ENCODE results near the gene CLK2.

CLK2 gene

DNA sequence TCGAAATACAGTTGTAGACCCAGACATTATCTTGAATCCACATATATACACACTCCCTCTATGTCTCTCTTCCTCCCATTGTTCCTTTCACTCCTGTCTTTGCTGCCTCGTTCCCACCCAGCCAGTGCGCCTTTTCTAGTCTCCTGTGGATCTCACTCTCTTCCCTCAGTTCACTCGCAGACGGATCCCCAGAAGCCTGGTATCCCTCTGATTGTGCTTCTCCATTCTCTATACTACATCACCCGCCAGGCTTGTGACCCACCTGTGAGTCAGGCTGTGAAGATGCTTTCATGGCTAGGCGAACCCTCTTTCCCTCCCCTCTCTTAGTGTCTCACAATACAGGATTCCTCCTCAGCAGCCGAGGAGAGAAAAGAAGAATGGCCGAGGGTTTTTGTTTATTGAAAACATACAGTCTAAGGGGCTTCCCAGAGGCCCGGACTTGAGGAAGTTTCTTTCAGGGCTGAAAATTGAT, 5.4 kb upstream of the CLK2 start:
- H3K9ac ChIP-seq (ENCODE audit: low read length), result no peak overlapping the region
- H3K4me3 ChIP-seq (ENCODE audit: low read length), result peak overlapping the region; percentile 76; the same call in 1 of the 2 replicates
- H3K4me2 ChIP-seq (ENCODE audit: low read depth, low read length), result peak overlapping the region; percentile 99

DNA sequence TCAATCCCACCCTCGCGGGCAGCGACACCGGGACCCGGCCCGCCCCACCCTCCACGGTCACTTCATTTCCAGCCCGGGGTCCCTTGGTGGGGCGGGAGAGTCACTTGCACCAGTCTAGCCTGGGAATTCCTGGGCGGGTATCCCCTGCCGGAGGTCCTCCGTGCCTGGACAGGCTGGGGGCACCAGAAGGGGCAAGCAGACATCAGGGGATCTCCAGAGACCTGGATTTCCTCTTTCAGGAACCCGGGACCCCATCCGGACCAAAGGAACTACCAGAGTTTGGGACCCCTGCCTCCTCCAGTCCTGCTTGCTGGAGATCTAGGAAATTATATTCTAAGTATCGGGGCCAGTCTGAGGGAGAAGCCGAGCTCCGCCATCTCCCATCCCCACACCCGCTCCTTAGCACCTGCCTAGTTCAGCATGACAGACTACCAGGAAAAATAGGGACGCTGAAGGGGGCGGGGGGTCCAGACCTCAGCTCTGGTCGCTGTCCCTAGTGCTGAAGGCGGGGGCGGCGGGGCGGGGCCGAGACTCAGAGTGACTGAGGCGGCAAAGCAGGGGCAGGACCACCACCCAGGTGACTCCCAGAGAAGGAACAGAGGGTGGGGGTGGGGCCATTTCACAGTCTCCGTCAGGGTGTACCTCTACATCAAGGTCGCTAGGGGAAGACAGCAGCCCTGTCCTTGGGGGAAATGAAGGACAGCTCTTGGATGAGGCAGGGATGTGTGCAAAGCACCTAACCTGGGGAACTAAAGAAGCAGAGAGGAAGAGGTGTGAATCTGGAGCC, 4.8 kb upstream of the CLK2 start:
- no peak overlapping the region for H3K27ac ChIP-seq (ENCODE audit: low read length)
- H3K9me2 ChIP-seq (replicated peaks; ENCODE audit: insufficient read depth, low read length), result no peaks in the 10 kb centered on the region
- H3K9me3 ChIP-seq (replicated peaks; ENCODE audit: insufficient read depth, low read length), result no peaks in the 10 kb centered on the region
- TF ChIP-seq EZH2 (optimal IDR thresholded peaks at IDR 0.05; ENCODE audit: low read depth, low read length) (no peak), EZH2phosphoT487 (IDR thresholded peaks at IDR 0.05; ENCODE audit: low read length) (no peak), CTCF (IDR thresholded peaks at IDR 0.05; ENCODE audit: low read length) (peak; percentile 71)
- no peaks in the 10 kb centered on the region for H3K27me3 ChIP-seq (replicated peaks; ENCODE audit: insufficient read depth, low read length)
- no peaks in the 10 kb centered on the region for H3K36me3 ChIP-seq (replicated peaks; ENCODE audit: insufficient read depth, low read length)
- peak; percentile 73 for DNase-seq
- peaks cover 22% of the 10 kb centered on the region for H3F3A ChIP-seq (ENCODE audit: insufficient read depth, low read length)
- peak overlapping the region; percentile 83 for H2AFZ ChIP-seq (ENCODE audit: low read length)
- H3K4me3 ChIP-seq (ENCODE audit: low read length), result peak overlapping the region; percentile 76
- no peaks in the 10 kb centered on the region for H4K20me1 ChIP-seq (ENCODE audit: insufficient read depth, low read length)
- peak overlapping the region; percentile 99 for H3K4me2 ChIP-seq (ENCODE audit: low read depth, low read length)
- H3K9ac ChIP-seq (ENCODE audit: low read length), result peak overlapping the region; percentile 20; the same call in 1 of the 2 replicates
- H3K4me1 ChIP-seq (ENCODE audit: low read length), result peaks cover 16% of the 10 kb centered on the region
- peaks cover 6% of the 10 kb centered on the region for H3K79me2 ChIP-seq (ENCODE audit: low read length)

More for the DNA sequence above, 5.4 kb upstream of the CLK2 start:
- no peaks in the 10 kb centered on the region for H3K36me3 ChIP-seq (replicated peaks; ENCODE audit: insufficient read depth, low read length)
- H3K27ac ChIP-seq (ENCODE audit: low read length), result no peak overlapping the region
- DNase-seq, result no peak
- H2AFZ ChIP-seq (ENCODE audit: low read length), result peak overlapping the region; percentile 83; the same call in 1 of the 2 replicates
- no peak for TF ChIP-seq EZH2phosphoT487 (IDR thresholded peaks at IDR 0.05; ENCODE audit: low read length)
- no peak for TF ChIP-seq EZH2 (optimal IDR thresholded peaks at IDR 0.05; ENCODE audit: low read depth, low read length)
- TF ChIP-seq CTCF (IDR thresholded peaks at IDR 0.05; ENCODE audit: low read length), result no peak; the same call in 1 of the 2 replicates
- peaks cover 19% of the 10 kb centered on the region for H3F3A ChIP-seq (ENCODE audit: insufficient read depth, low read length)
- no peaks in the 10 kb centered on the region for H4K20me1 ChIP-seq (ENCODE audit: insufficient read depth, low read length)
- H3K4me1 ChIP-seq (ENCODE audit: low read length), result peaks cover 13% of the 10 kb centered on the region
- no peaks in the 10 kb centered on the region for H3K9me2 ChIP-seq (replicated peaks; ENCODE audit: insufficient read depth, low read length)
- no peaks in the 10 kb centered on the region for H3K27me3 ChIP-seq (replicated peaks; ENCODE audit: insufficient read depth, low read length)
- H3K9me3 ChIP-seq (replicated peaks; ENCODE audit: insufficient read depth, low read length), result no peaks in the 10 kb centered on the region
- peaks cover 2% of the 10 kb centered on the region for H3K79me2 ChIP-seq (ENCODE audit: low read length)

- H3K9me3 ChIP-seq (replicated peaks; ENCODE audit: insufficient read depth, low read length), result no peaks in the 10 kb centered on the region
- peak within 1 kb of the TSS; percentile 99 for H3K4me2 ChIP-seq (ENCODE audit: low read depth, low read length)
- peak; percentile 99 for DNase-seq
- peaks cover 25% of the 10 kb centered on the region for H3F3A ChIP-seq (ENCODE audit: insufficient read depth, low read length)
- H3K4me3 ChIP-seq (ENCODE audit: low read length), result peak within 1 kb of the TSS; percentile 76
- no peaks in the 10 kb centered on the region for H3K27me3 ChIP-seq (replicated peaks; ENCODE audit: insufficient read depth, low read length)
- TF ChIP-seq CTCF (IDR thresholded peaks at IDR 0.05; ENCODE audit: low read length) (peak; percentile 78), EZH2 (optimal IDR thresholded peaks at IDR 0.05; ENCODE audit: low read depth, low read length) (no peak), EZH2phosphoT487 (IDR thresholded peaks at IDR 0.05; ENCODE audit: low read length) (no peak)
- H3K36me3 ChIP-seq (replicated peaks; ENCODE audit: insufficient read depth, low read length), result no peaks in the 10 kb centered on the region
- no peaks in the 10 kb centered on the region for H4K20me1 ChIP-seq (ENCODE audit: insufficient read depth, low read length)
- H3K79me2 ChIP-seq (ENCODE audit: low read length), result peaks cover 14% of the 10 kb centered on the region
- H3K9me2 ChIP-seq (replicated peaks; ENCODE audit: insufficient read depth, low read length), result no peaks in the 10 kb centered on the region
- H3K27ac ChIP-seq (ENCODE audit: low read length), result no peak within 1 kb of the TSS
- peaks cover 16% of the 10 kb centered on the region for H3K4me1 ChIP-seq (ENCODE audit: low read length)
- peak within 1 kb of the TSS; percentile 83 for H2AFZ ChIP-seq (ENCODE audit: low read length)
- H3K9ac ChIP-seq (ENCODE audit: low read length), result peak within 1 kb of the TSS; percentile 20; the same call in 1 of the 2 replicates
Observed at GRCh38 chr1:155277070-155277901, 4.0 kb upstream of the CLK2 start, which contains the start of gene HCN3. Gene HCN3, plus strand, starts transcription at chr1:155277463. Its CDS starts 128 bp downstream, at chr1:155277591.

Measured in MM.1S (cell line).